AG09309 (cell line): ENCODE measurements around the gene C19orf73.
A peak's percentile ranks its signal among the peaks of the same experiment; 100 is the strongest.

Source experiments
- DNase-seq: peaks from one replicate; pipeline ENCODE4 v3.0.0-alpha.2; 2010; ENCODE audit warnings: low read depth
- H3K4me3 ChIP-seq: 2 replicates; pipeline ENCODE4 v1.5.1; 2011; ENCODE audit warnings: mild to moderate bottlenecking, low read depth, low read length, moderate library complexity; ENCODE audit not compliant: control insufficient read depth
- CTCF ChIP-seq: IDR thresholded peaks from 2 replicates; pipeline ENCODE4 v1.5.1; 2011; ENCODE audit warnings: mild to moderate bottlenecking, low read depth, low read length, inconsistent platforms; ENCODE audit not compliant: insufficient read depth, control insufficient read depth; ENCODE audit errors: missing control alignments

C19orf73 gene

GRCh38 chr19:49073514-49074378 lies 45.2 kb downstream of the C19orf73 start:
- TF ChIP-seq CTCF: peak; percentile 31
- DNase-seq: no peak
- H3K4me3 ChIP-seq: no peak overlapping the region

DNA sequence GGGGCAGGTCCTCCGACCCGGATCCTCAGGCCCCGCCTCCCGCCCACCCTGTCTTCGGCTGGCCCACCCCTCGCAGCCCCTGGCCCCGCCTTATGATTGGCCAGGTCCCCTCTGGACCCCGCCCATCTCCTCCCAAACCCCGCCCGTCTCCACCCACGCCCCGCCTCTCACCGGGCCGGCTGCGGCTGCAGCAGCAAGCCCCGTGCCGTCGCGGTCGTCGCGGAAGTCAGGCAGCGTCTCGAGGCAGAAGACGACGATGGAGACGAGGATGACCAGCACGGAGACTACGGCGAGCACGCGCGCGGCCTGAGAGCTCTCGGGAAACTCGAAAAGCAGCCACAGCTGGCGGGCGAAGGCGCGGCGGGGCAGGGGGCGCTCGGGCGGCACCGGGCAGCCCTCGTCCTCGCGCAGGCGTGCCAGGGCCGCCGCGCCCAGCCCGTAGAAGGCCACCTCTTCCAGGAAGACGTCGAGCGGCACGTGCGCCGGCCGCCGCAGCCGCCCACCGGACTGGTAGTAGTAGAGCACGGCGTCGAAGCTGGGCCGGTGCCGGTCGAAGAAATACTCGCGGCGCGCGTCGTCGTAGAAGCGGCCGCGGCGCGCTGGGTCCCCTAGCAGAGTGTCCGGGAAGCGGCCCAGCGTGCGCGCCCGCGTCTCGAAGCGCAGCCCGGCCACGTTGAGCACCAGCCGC lies 46.9 kb downstream of the C19orf73 start:
- H3K4me3 ChIP-seq: no peak overlapping the region
- TF ChIP-seq CTCF: no peak
- no peak for DNase-seq

DNA sequence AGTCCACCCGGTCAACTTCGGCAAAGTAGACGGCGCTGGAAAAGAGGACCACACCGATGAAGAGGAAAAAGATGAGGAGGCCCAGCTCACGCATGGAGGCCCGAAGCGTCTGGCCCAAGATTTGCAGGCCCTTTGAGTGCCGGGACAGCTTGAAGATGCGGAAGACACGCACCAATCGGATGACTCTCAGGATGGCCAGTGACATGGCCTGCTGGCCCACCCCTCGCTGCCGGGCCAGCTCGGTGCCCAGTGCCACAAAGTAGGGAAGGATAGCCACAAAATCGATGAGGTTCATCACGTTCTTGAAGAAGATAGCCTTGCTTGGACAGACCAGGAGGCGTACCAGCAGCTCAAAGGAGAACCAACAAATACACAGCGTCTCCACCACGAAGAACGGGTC lies 48.5 kb downstream of the C19orf73 start:
- no peak for TF ChIP-seq CTCF
- no peak for DNase-seq
- H3K4me3 ChIP-seq: no peak overlapping the region

DNA sequence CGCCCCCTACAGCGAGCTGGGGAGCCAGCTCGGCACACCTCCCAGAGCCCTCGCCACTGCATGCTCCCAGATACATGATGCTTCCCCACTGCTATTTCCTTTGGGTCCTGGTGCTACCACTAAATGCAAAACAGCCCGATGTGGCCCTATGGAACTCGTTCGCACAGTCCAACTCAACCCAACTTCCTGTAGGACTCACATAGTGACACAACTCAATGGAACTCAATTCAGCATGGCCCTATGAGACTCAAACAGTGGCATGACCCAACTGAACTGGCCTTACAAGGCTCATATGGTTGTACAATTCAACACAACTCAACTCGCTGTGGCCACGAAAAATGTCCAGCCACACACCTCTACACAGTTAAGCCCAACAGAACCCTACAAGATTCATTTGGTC lies 49.9 kb downstream of the C19orf73 start:
- no peak overlapping the region for H3K4me3 ChIP-seq
- no peak for DNase-seq
- TF ChIP-seq CTCF: no peak
